ENCODE results near the gene CAMK2G. TPM values are rescaled to one million over a fixed set of nuclear protein-coding genes. Genes with fewer than 3 reads are reported as not detected.
A peak's percentile ranks its signal among the peaks of the same experiment; 100 is the strongest.

Gene CAMK2G
- total RNA-seq, 1 donor from 2014 or later: 31.7 TPM

DNA sequence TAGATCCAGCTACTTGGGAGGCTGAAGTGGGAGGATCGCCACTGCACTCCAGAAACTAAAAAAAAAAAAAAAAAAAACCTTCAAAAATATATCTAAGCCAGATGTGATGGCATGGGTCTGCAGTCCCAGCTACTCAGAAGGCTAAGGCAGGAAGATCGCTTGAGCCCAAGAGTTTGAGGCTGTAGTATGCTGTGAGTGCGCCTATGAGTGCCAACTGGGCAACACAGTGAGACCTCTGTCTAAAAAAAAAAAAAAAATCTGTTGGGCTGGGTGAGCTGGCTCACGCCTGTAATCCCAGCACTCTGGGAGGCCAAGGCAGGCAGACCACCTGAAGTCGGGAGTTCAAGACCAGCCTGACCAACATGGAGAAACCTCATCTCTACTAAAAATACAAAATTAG, 95.3 kb downstream of the CAMK2G start:
- Mint-ChIP-seq H3K4me1 (ENCODE audit: low read depth) (peaks cover 55% of the 10 kb centered on the region), H3K36me3 (ENCODE audit: low read depth) (peaks cover 8% of the 10 kb centered on the region), H3K27ac (ENCODE audit: unreplicated experiment) (no peak overlapping the region), H3K9me3 (ENCODE audit: low read depth) (no peaks in the 10 kb centered on the region), H3K4me3 (ENCODE audit: unreplicated experiment) (no peak overlapping the region), H3K27me3 (ENCODE audit: low read depth) (no peaks in the 10 kb centered on the region)
- no peak for DNase-seq (ENCODE audit: low spot score)
- TF ChIP-seq, protein P1, sequence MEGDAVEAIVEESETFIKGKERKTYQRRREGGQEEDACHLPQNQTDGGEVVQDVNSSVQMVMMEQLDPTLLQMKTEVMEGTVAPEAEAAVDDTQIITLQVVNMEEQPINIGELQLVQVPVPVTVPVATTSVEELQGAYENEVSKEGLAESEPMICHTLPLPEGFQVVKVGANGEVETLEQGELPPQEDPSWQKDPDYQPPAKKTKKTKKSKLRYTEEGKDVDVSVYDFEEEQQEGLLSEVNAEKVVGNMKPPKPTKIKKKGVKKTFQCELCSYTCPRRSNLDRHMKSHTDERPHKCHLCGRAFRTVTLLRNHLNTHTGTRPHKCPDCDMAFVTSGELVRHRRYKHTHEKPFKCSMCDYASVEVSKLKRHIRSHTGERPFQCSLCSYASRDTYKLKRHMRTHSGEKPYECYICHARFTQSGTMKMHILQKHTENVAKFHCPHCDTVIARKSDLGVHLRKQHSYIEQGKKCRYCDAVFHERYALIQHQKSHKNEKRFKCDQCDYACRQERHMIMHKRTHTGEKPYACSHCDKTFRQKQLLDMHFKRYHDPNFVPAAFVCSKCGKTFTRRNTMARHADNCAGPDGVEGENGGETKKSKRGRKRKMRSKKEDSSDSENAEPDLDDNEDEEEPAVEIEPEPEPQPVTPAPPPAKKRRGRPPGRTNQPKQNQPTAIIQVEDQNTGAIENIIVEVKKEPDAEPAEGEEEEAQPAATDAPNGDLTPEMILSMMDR (IDR thresholded peaks at IDR 0.05): no peak

DNA sequence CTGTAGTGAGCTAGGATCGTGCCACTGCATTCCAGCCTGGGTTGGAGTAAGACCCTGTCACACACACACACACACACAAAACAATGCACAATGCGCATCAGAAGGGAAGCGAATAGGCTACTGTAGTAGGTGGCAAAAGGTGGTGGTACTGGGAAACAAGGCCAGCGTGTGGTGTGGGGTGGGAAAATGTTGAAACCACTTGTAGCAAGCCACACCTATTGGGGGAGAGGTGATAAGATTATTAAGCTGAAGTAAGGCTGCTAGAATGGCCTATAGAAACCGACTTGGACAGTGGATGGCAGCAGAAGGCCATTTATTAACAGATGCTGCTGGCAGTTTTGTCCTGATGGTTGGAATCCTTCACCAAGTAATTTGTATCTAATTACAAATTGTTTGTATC, 99.7 kb downstream of the CAMK2G start:
- peaks cover 15% of the 10 kb centered on the region for H3K36me3 Mint-ChIP-seq (ENCODE audit: low read depth)
- H3K27me3 Mint-ChIP-seq (ENCODE audit: low read depth): no peaks in the 10 kb centered on the region
- DNase-seq (ENCODE audit: low spot score): no peak
- no peaks in the 10 kb centered on the region for H3K9me3 Mint-ChIP-seq (ENCODE audit: low read depth)
- peaks cover 45% of the 10 kb centered on the region for H3K4me1 Mint-ChIP-seq (ENCODE audit: low read depth)
- TF ChIP-seq, protein P1 (IDR thresholded peaks at IDR 0.05): peak; percentile 58
- H3K27ac Mint-ChIP-seq (ENCODE audit: unreplicated experiment): peak overlapping the region; percentile 6
- H3K4me3 Mint-ChIP-seq (ENCODE audit: unreplicated experiment): peak overlapping the region; percentile 94

DNA sequence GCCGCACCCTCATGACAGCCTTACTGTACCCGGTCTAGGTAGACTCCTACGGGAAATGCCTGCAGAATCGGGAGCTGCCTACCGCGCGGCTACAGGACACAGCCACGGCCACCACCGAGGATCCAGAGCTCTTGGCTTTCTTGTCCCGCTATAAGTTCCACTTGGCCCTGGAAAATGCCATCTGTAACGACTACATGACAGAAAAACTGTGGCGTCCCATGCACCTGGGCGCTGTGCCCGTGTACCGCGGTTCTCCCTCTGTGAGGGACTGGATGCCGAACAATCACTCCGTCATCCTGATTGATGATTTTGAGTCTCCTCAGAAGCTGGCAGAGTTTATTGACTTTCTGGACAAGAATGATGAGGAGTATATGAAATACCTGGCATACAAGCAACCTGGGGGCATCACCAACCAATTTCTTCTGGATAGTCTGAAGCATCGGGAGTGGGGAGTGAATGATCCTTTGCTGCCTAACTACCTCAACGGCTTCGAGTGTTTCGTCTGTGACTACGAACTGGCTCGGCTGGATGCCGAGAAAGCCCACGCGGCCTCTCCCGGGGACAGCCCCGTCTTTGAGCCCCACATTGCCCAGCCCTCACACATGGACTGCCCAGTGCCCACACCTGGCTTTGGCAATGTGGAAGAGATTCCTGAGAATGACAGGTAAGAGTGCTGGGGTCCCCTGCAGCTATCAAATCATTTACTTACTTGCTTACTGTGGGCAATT, 101.0 kb downstream of the CAMK2G start:
- H3K27me3 Mint-ChIP-seq (ENCODE audit: low read depth): no peaks in the 10 kb centered on the region
- no peaks in the 10 kb centered on the region for H3K9me3 Mint-ChIP-seq (ENCODE audit: low read depth)
- no peak for DNase-seq (ENCODE audit: low spot score)
- peak overlapping the region; percentile 92 for H3K27ac Mint-ChIP-seq (ENCODE audit: unreplicated experiment)
- peaks cover 44% of the 10 kb centered on the region for H3K4me1 Mint-ChIP-seq (ENCODE audit: low read depth)
- peak overlapping the region; percentile 94 for H3K4me3 Mint-ChIP-seq (ENCODE audit: unreplicated experiment)
- TF ChIP-seq, protein P1 (IDR thresholded peaks at IDR 0.05): no peak
- H3K36me3 Mint-ChIP-seq (ENCODE audit: low read depth): peaks cover 25% of the 10 kb centered on the region

DNA sequence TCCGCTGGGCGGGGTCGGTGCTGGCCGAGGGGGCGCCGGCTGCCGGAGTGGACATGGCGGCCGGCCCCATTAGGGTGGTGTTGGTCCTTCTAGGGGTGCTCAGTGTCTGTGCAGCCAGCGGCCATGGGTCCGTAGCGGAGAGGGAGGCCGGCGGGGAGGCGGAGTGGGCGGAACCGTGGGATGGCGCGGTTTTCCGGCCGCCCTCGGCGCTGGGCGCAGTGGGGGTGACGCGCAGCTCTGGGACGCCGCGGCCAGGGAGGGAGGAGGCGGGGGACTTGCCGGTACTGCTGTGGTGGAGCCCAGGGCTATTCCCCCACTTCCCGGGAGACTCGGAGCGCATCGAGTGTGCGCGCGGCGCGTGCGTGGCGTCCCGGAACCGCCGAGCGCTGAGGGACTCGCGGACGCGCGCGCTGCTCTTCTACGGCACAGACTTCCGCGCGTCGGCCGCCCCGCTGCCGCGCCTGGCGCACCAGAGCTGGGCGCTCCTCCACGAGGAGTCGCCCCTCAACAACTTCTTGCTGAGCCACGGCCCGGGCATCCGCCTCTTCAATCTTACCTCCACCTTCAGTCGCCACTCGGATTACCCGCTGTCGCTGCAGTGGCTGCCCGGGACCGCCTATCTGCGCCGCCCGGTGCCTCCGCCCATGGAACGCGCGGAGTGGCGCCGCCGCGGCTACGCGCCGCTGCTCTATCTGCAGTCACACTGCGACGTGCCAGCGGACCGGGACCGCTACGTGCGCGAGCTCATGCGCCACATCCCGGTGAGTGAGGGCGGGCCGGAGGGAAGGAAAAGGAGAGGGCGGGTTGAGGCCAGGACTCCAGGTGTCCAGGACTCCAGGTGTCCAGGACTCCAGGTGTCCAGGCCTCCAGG, 101.8 kb downstream of the CAMK2G start:
- peaks cover 29% of the 10 kb centered on the region for H3K36me3 Mint-ChIP-seq (ENCODE audit: low read depth)
- DNase-seq (ENCODE audit: low spot score): no peak
- H3K27me3 Mint-ChIP-seq (ENCODE audit: low read depth): no peaks in the 10 kb centered on the region
- H3K27ac Mint-ChIP-seq (ENCODE audit: unreplicated experiment): peak overlapping the region; percentile 92
- H3K9me3 Mint-ChIP-seq (ENCODE audit: low read depth): no peaks in the 10 kb centered on the region
- peaks cover 44% of the 10 kb centered on the region for H3K4me1 Mint-ChIP-seq (ENCODE audit: low read depth)
- H3K4me3 Mint-ChIP-seq (ENCODE audit: unreplicated experiment): peak overlapping the region; percentile 94
- TF ChIP-seq, protein P1 (IDR thresholded peaks at IDR 0.05): peak; percentile 56

DNA sequence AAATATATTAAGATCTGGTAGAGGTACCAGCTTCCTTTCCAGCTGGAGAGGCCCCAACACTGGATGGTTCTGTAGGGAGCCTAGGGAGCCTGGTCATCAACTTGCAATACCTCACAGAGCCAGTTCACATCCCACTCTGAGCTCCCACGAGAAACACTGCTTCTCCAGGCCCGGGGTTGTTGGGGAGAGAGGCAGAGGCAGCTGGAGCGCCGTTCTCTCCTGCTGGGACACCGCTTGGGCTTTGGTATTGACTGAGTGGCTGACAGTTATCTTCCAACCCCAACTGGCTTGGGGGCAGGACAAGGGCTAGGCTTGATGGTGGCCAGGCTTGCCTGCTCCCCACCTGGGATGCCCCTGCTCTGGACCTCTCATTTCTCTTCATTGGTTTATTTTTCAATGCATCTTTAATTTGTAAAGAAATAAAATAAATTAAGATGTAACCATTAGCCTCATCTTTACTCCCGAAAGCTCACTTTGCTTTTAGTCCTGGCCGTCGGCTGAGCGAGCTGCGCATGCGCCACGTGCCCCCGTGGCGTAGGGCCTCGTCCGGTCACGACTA, 102.6 kb downstream of the CAMK2G start:
- Mint-ChIP-seq H3K27ac (ENCODE audit: unreplicated experiment) (peak overlapping the region; percentile 92), H3K36me3 (ENCODE audit: low read depth) (peaks cover 30% of the 10 kb centered on the region), H3K27me3 (ENCODE audit: low read depth) (no peaks in the 10 kb centered on the region), H3K4me3 (ENCODE audit: unreplicated experiment) (peak overlapping the region; percentile 94), H3K9me3 (ENCODE audit: low read depth) (no peaks in the 10 kb centered on the region), H3K4me1 (ENCODE audit: low read depth) (peaks cover 41% of the 10 kb centered on the region)
- TF ChIP-seq, protein P1 (IDR thresholded peaks at IDR 0.05): peak; percentile 9
- DNase-seq (ENCODE audit: low spot score): no peak
